Ishikawa (cell line): ENCODE results near the gene CTNNB1.

ENCODE experiments used
- CEBPB ChIP-seq: IDR thresholded peaks from 2 replicates; pipeline ENCODE4 v1.6.1; 2012
- CREB1 ChIP-seq: IDR thresholded peaks from 2 replicates; pipeline ENCODE4 v1.6.1; 2012; ENCODE audit warnings: low read depth
- EGR1 ChIP-seq: IDR thresholded peaks from 2 replicates; pipeline ENCODE4 v1.6.1; 2012
- EP300 ChIP-seq: IDR thresholded peaks from 2 replicates; pipeline ENCODE4 v1.6.1; 2012; ENCODE audit warnings: borderline replicate concordance
- FOXM1 ChIP-seq: IDR thresholded peaks from 2 replicates; pipeline ENCODE4 v1.6.1; 2012; ENCODE audit warnings: low read depth, borderline replicate concordance
- MAX ChIP-seq: IDR thresholded peaks from 2 replicates; pipeline ENCODE4 v1.6.1; 2012
- NFIC ChIP-seq: IDR thresholded peaks from 2 replicates; pipeline ENCODE4 v1.6.1; 2012
- RAD21 ChIP-seq: IDR thresholded peaks from 2 replicates; pipeline ENCODE4 v1.6.1; 2012; ENCODE audit warnings: low read depth
- REST ChIP-seq: IDR thresholded peaks from 2 replicates; pipeline ENCODE4 v1.6.1; 2012; ENCODE audit warnings: low read depth, mild to moderate bottlenecking
- TAF1 ChIP-seq: IDR thresholded peaks from 2 replicates; pipeline ENCODE4 v1.6.1; 2012; ENCODE audit warnings: low read depth, mild to moderate bottlenecking
- TCF12 ChIP-seq: IDR thresholded peaks from 2 replicates; pipeline ENCODE4 v1.6.1; 2012; ENCODE audit warnings: low read depth
- TEAD4 ChIP-seq: IDR thresholded peaks from 2 replicates; pipeline ENCODE4 v1.6.1; 2012
- YY1 ChIP-seq: IDR thresholded peaks from 2 replicates; pipeline ENCODE4 v1.6.1; 2012; ENCODE audit warnings: low read depth
- ZBTB7A ChIP-seq: IDR thresholded peaks from 2 replicates; pipeline ENCODE4 v1.6.1; 2012; ENCODE audit warnings: low read depth
- TF ChIP-seq, protein P1 (sequence below): IDR thresholded peaks from 2 replicates; pipeline ENCODE4 v1.6.1; 2012

CTNNB1 gene

DNA sequence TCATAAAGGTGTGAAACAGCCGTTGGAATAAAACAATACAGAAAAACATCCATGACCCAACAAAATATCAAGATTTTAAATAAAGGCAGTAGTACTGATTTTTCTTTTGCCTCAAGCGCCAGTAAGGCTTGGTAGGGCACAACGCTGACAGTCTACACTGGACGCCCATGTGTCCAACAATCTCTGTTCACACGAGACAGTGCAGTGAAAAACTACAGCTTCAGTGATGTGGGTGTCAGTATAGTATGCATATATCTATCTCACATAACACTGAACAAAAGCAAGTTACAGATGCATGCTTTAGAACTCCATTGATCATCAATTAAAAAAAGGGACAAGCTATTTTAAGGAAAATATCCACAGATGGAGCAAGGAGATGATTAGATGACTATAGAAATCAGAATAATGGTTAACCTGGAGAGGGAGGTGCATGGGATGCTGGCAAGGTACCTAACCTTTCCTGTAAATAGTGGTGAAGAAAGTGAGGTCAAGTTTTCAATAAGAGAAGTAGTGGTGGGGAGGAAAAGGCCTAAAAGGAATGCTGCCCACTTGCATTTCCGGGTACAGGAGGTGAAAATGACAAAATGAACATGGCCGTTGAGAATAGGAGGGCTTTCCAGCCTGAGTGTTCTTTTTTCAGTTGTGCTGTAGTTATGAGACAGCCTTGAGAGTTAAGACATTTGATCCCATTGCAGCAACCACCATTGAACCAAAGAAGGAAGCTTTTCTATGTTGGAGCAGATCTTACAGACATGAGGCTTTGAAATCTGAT lies 42.7 kb downstream of the CTNNB1 start:
- no peak for TF ChIP-seq MAX
- no peak for TF ChIP-seq EGR1
- TF ChIP-seq NFIC: no peak
- TF ChIP-seq, protein P1, sequence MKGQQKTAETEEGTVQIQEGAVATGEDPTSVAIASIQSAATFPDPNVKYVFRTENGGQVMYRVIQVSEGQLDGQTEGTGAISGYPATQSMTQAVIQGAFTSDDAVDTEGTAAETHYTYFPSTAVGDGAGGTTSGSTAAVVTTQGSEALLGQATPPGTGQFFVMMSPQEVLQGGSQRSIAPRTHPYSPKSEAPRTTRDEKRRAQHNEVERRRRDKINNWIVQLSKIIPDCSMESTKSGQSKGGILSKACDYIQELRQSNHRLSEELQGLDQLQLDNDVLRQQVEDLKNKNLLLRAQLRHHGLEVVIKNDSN: no peak
- TF ChIP-seq TEAD4: no peak
- TF ChIP-seq ZBTB7A: no peak
- TF ChIP-seq CEBPB: no peak
- TF ChIP-seq EP300: no peak
- TF ChIP-seq YY1: no peak
- TF ChIP-seq TCF12: no peak
- TF ChIP-seq FOXM1: no peak
- TF ChIP-seq REST: no peak
- TF ChIP-seq RAD21: no peak
- TF ChIP-seq TAF1: no peak
- TF ChIP-seq CREB1: no peak

GRCh38 chr3:41243183-41243582 lies 43.9 kb downstream of the CTNNB1 start:
- TF ChIP-seq TCF12 (no peak), RAD21 (no peak), EGR1 (no peak), ZBTB7A (no peak)

DNA sequence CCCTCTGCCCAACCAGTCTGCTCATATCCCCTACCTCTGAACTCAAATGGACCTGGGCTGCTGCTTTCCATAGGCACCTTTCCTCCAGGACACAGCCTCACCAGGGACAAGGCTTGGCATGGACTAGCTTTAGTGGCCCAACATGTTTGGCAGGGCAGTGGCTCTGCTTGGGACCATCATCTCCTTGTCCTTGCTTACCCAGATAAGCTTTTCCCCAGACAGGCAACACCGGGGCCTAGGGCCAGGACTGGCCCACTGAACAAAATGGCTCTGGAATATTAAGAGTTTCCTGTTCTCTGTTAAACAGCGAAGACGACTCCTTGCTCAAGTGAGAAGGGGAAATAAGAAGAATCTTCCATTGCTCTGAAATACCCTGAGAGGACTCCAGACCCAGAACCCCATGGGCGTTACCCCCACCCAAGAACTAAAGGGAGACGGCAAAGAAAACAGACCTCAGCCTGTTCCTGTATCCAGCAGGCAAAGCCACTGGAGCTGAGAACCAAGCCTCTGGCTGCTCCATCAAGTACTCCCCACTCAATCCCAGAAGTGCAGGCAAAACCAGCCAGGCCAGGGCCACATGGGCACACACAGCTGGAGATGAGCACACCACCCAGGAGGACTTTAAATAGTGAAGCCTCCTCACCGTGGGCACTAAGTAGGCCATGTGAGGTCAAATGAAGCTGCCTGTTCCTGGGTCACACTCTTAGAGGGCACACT lies 45.5 kb downstream of the CTNNB1 start:
- TF ChIP-seq TAF1: no peak
- TF ChIP-seq, protein P1: no peak
- no peak for TF ChIP-seq NFIC
- TF ChIP-seq REST: no peak
- TF ChIP-seq TEAD4: no peak
- TF ChIP-seq RAD21: no peak
- TF ChIP-seq FOXM1: no peak
- TF ChIP-seq ZBTB7A: no peak
- no peak for TF ChIP-seq MAX
- no peak for TF ChIP-seq EGR1
- TF ChIP-seq CREB1: no peak
- no peak for TF ChIP-seq TCF12
- TF ChIP-seq EP300: no peak
- no peak for TF ChIP-seq YY1
- TF ChIP-seq CEBPB: no peak

GRCh38 chr3:41247055-41248004 lies 48.0 kb downstream of the CTNNB1 start:
- TF ChIP-seq TCF12 (no peak), EP300 (no peak), YY1 (no peak), ZBTB7A (no peak), CREB1 (no peak), REST (no peak), NFIC (no peak), TEAD4 (no peak), CEBPB (no peak), TAF1 (no peak), MAX (no peak), FOXM1 (no peak), RAD21 (no peak), EGR1 (no peak)
- TF ChIP-seq, protein P1: no peak
